Keratinocyte (primary cell): Measurements from ENCODE around the gene MLLT3. TPM values are rescaled to one million over a fixed set of nuclear protein-coding genes. Genes with fewer than 3 reads are reported as not detected.

Experiments used
- DNase-seq: peaks from one replicate; pipeline ENCODE4 v3.0.0-alpha.2; 2011; ENCODE audit warnings: low read depth, missing footprints, low spot score
- FAIRE-seq: peaks from 2 replicates; lab custom pipeline; 2011; peaks lifted over from hg19 to GRCh38; lab: Jason Lieb, UNC
- H2AFZ ChIP-seq: 2 replicates; pipeline ENCODE4 v1.6.0; 2012; ENCODE audit warnings: low read length, control low read depth, inconsistent platforms; ENCODE audit not compliant: control insufficient read depth
- H3K27ac ChIP-seq: 2 replicates; pipeline ENCODE4 v1.5.1; 2011; ENCODE audit warnings: low read length; ENCODE audit not compliant: control insufficient read depth, insufficient read depth
- H3K27me3 ChIP-seq: 3 replicates; pipeline ENCODE4 v1.6.0; 2011; ENCODE audit warnings: low read length; ENCODE audit not compliant: control insufficient read depth, insufficient read depth; ENCODE audit errors: extremely low read depth
- H3K36me3 ChIP-seq, 2 experiments: 2 replicates in 1 of 2; 3 replicates in 1 of 2; pipeline ENCODE4 v1.5.1; 2011; ENCODE audit warnings: low read length in 2 of 2, mild to moderate bottlenecking in 1 of 2; ENCODE audit not compliant: control insufficient read depth in 2 of 2, insufficient read depth in 2 of 2; ENCODE audit errors: extremely low read depth in 1 of 2
- H3K4me1 ChIP-seq: 3 replicates; pipeline ENCODE4 v1.5.1; 2011; ENCODE audit warnings: low read length; ENCODE audit not compliant: control insufficient read depth, insufficient read depth; ENCODE audit errors: extremely low read depth
- H3K4me2 ChIP-seq: 3 replicates; pipeline ENCODE4 v1.6.0; 2011; ENCODE audit warnings: low read depth, low read length; ENCODE audit not compliant: control insufficient read depth, insufficient read depth; ENCODE audit errors: extremely low read depth
- H3K4me3 ChIP-seq, 3 experiments: fragments of 200-600 bp in 1 of 3; sonication (generic) in 1 of 3; 2 replicates in 2 of 3; 3 replicates in 1 of 3; pipeline ENCODE4 v1.5.1; 2011 to 2016; ENCODE audit warnings: low read length in 3 of 3, mild to moderate bottlenecking in 3 of 3, control low read depth in 2 of 3, inconsistent platforms in 1 of 3, low read depth in 1 of 3, mixed read lengths in 1 of 3, mixed run types in 1 of 3, moderate library complexity in 1 of 3; ENCODE audit not compliant: control insufficient read depth in 2 of 3, insufficient read depth in 2 of 3; ENCODE audit errors: extremely low read depth in 1 of 3
- H3K79me2 ChIP-seq: 2 replicates; pipeline ENCODE4 v1.6.0; 2012; ENCODE audit warnings: low read length; ENCODE audit not compliant: control insufficient read depth, insufficient read depth
- H3K9ac ChIP-seq: 3 replicates; pipeline ENCODE4 v1.6.0; 2011; ENCODE audit warnings: low read length; ENCODE audit not compliant: control insufficient read depth, insufficient read depth; ENCODE audit errors: extremely low read depth
- H3K9me1 ChIP-seq: 3 replicates; pipeline ENCODE4 v1.6.0; 2011; ENCODE audit warnings: low read length; ENCODE audit not compliant: control insufficient read depth, insufficient read depth; ENCODE audit errors: extremely low read depth
- H3K9me3 ChIP-seq: 2 replicates; pipeline ENCODE4 v1.5.1; 2012; ENCODE audit warnings: low read depth, low read length; ENCODE audit not compliant: control insufficient read depth
- H4K20me1 ChIP-seq: 3 replicates; pipeline ENCODE4 v1.6.0; 2011; ENCODE audit warnings: low read length; ENCODE audit not compliant: control insufficient read depth, insufficient read depth; ENCODE audit errors: extremely low read depth
- CTCF ChIP-seq, 3 experiments: IDR thresholded peaks in 1 of 3; conservative IDR thresholded peaks in 1 of 3; optimal IDR thresholded peaks in 1 of 3; 2 replicates in 2 of 3; 3 replicates in 1 of 3; pipeline versions ENCODE3 to v1.5.1; 2011; ENCODE audit warnings: low read length in 3 of 3, mild to moderate bottlenecking in 3 of 3, moderate library complexity in 2 of 3, control low read depth in 1 of 3, inconsistent platforms in 1 of 3; ENCODE audit not compliant: insufficient read depth in 2 of 3; ENCODE audit errors: extremely low read depth in 1 of 3
- EZH2 ChIP-seq: IDR thresholded peaks from one replicate; pipeline ENCODE4 v1.6.1; 2012; ENCODE audit warnings: inconsistent platforms, mild to moderate bottlenecking, low read length, moderate library complexity
- dilution Hi-C: fragments of 300-500 bp; cut with MboI; formaldehyde crosslinking; loops from one replicate; pipeline ENCODE4 v1.7.0; 2020; ENCODE audit warnings: low sequenced_read_pairs; ENCODE audit not compliant: extremely low pct_ligation_motif_present
- polyA plus RNA-seq, 5 experiments: library from polyadenylated mRNA; depleted of rRNA in 3 of 5; stranded (reverse) in 3 of 5; stranded (forward) in 1 of 5; unstranded in 1 of 5; fragments of >200 nt; gene quantifications; 1 replicate in 1 of 5; 2 replicates in 3 of 5; 3 replicates in 1 of 5; pipeline versions ENCODE4 v1.2.1 to v1.2.3, GENCODE V29; 2011 to 2012; ENCODE audit warnings: missing spikeins in 2 of 5, low read depth in 1 of 5, low replicate concordance in 1 of 5

Gene MLLT3
- polyA plus RNA-seq, 1 donor (not counting 4 experiments of a cell fraction or from before 2014, with no cell fraction given): 17.0 TPM

- FAIRE-seq: no peak
- Histone ChIP-seq H3K4me2 (no peak overlapping the region), H3K4me3 (no peak overlapping the region), H3K27ac (no peak overlapping the region), H2AFZ (no peak overlapping the region), H3K27me3 (no peaks in the 10 kb centered on the region), H4K20me1 (no peaks in the 10 kb centered on the region), H3K79me2 (no peaks in the 10 kb centered on the region), H3K9me1 (no peaks in the 10 kb centered on the region), H3K9me3 (no peaks in the 10 kb centered on the region), H3K36me3 (no peaks in the 10 kb centered on the region), H3K9ac (no peak overlapping the region), H3K4me1 (no peaks in the 10 kb centered on the region)
- no peak for DNase-seq
- TF ChIP-seq EZH2 (no peak), CTCF (optimal IDR thresholded peaks at IDR 0.05 in 1 of 3, IDR thresholded peaks at IDR 0.05 in 1 of 3, conservative IDR thresholded peaks at IDR 0.05 in 1 of 3; ENCODE audit: extremely low read depth in 1 of 3, insufficient read depth in 2 of 3, low read length in 3 of 3) (no peak)
- dilution Hi-C loops: no loop called here
Measured at GRCh38 chr9:20378851-20379250, 243.4 kb downstream of the MLLT3 start.

- Histone ChIP-seq H3K9me3 (no peaks in the 10 kb centered on the region), H3K4me3 (no peak overlapping the region), H3K9me1 (no peaks in the 10 kb centered on the region), H2AFZ (no peak overlapping the region), H4K20me1 (no peaks in the 10 kb centered on the region), H3K79me2 (no peaks in the 10 kb centered on the region), H3K27me3 (no peaks in the 10 kb centered on the region), H3K27ac (no peak overlapping the region), H3K4me2 (no peak overlapping the region), H3K36me3 (no peaks in the 10 kb centered on the region), H3K9ac (no peak overlapping the region), H3K4me1 (no peaks in the 10 kb centered on the region)
- dilution Hi-C loops: no loop called here
- DNase-seq (no peak), FAIRE-seq (no peak)
- TF ChIP-seq EZH2 (no peak), CTCF (optimal IDR thresholded peaks at IDR 0.05 in 1 of 3, IDR thresholded peaks at IDR 0.05 in 1 of 3, conservative IDR thresholded peaks at IDR 0.05 in 1 of 3; ENCODE audit: extremely low read depth in 1 of 3, insufficient read depth in 2 of 3, low read length in 3 of 3) (no peak)
Measured at GRCh38 chr9:20377790-20378189, 244.5 kb downstream of the MLLT3 start.
